Neural cell (in vitro differentiated cells): Measurements from ENCODE around the gene HEPACAM.

ENCODE experiments used
- CTCF ChIP-seq: fragments of 450-650 bp; IDR thresholded peaks from 2 replicates; pipeline ENCODE4 v1.5.1; 2014; ENCODE audit warnings: antibody characterized with exemption, mild to moderate bottlenecking, moderate library complexity; ENCODE audit not compliant: poor library complexity, severe bottlenecking
- EP300 ChIP-seq: fragments of 450-650 bp; conservative IDR thresholded peaks from 2 replicates; pipeline ENCODE4 v1.6.1; 2014; ENCODE audit warnings: antibody characterized with exemption, mild to moderate bottlenecking, moderate library complexity; ENCODE audit not compliant: poor library complexity, severe bottlenecking
- EZH2 ChIP-seq: fragments of 200-600, 300-800 bp; shearing (Covaris generic), sonication (generic); IDR thresholded peaks from 2 replicates; pipeline ENCODE4 v1.6.1; 2014; ENCODE audit warnings: antibody characterized with exemption, low read length, borderline replicate concordance, mild to moderate bottlenecking; ENCODE audit not compliant: insufficient read depth, poor library complexity, severe bottlenecking
- POLR2AphosphoS5 ChIP-seq: IDR thresholded peaks from 2 replicates; pipeline ENCODE4 v1.6.1; 2012
- REST ChIP-seq: IDR thresholded peaks from 2 replicates; pipeline ENCODE4 v1.6.1; 2012; ENCODE audit warnings: borderline replicate concordance
- TAF1 ChIP-seq: IDR thresholded peaks from 2 replicates; pipeline ENCODE4 v1.6.1; 2012; ENCODE audit warnings: low read depth

GRCh38 chr11:124895471-124895971, 40.3 kb downstream of the HEPACAM start:
- TF ChIP-seq CTCF (no peak), EZH2 (no peak), TAF1 (no peak), POLR2AphosphoS5 (no peak), EP300 (no peak), REST (no peak)
